GM10266 (cell line): Measurements from ENCODE around the gene ZNF76.

Experiments
- DNase-seq: peaks from one replicate; pipeline ENCODE4 v3.0.0; 2012; ENCODE audit errors: extremely low spot score
- CTCF ChIP-seq: IDR thresholded peaks from 2 replicates; pipeline ENCODE4 v1.5.1; 2012; ENCODE audit warnings: mild to moderate bottlenecking, low read depth; ENCODE audit not compliant: control insufficient read depth, insufficient read depth; ENCODE audit errors: missing control alignments

ZNF76 gene

DNA sequence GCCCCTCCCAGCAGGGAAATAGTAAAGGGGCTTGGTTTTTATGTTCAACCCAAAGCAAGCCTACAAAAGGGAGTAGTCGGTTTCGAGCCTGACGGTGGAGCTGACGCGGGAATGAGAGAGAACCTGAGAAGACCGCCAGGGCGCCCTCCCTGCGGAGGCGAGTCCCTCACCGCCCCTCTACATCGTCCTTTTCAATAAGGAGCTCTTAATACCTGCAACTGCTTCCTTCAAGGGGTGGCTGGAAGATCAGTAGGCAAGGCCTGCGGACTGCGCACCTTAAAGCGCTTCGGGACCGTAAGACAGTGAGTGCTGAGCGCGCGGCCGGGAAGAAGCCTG is 709 bp upstream of the ZNF76 start:
- no peak for TF ChIP-seq CTCF

DNA sequence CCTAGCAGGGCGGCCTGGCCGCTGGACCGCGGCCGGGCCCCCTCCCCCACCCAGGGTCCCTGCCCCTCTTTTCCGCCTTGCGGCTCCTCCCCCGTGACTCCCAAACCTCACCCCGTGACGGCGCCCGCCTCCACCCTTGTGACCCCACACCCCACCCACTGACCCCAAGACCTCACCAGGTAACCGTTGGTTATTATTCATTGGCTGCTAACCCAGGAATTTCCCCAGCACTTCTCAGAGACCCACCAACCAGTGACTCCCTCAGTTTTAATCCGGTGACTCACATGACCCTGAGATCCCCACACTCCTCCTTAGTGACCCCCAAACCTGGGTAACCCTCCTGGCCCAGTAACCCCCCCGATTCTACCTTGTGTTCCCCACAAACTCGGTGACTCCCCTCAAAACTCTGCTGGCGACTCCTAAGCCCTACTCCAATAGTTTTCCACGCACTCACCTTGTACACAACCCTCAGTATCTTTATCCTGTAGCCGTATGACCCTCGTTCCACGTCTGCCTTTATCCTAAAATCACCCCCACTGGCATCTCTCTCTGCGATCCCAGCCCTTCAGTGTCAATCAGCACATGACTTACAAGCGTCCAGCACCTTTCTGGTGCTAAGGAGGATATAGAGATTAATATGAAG is 534 bp downstream of the ZNF76 start:
- no peak for TF ChIP-seq CTCF

More for the DNA sequence above, 709 bp upstream of the ZNF76 start:
- DNase-seq = peak; percentile 59

DNA sequence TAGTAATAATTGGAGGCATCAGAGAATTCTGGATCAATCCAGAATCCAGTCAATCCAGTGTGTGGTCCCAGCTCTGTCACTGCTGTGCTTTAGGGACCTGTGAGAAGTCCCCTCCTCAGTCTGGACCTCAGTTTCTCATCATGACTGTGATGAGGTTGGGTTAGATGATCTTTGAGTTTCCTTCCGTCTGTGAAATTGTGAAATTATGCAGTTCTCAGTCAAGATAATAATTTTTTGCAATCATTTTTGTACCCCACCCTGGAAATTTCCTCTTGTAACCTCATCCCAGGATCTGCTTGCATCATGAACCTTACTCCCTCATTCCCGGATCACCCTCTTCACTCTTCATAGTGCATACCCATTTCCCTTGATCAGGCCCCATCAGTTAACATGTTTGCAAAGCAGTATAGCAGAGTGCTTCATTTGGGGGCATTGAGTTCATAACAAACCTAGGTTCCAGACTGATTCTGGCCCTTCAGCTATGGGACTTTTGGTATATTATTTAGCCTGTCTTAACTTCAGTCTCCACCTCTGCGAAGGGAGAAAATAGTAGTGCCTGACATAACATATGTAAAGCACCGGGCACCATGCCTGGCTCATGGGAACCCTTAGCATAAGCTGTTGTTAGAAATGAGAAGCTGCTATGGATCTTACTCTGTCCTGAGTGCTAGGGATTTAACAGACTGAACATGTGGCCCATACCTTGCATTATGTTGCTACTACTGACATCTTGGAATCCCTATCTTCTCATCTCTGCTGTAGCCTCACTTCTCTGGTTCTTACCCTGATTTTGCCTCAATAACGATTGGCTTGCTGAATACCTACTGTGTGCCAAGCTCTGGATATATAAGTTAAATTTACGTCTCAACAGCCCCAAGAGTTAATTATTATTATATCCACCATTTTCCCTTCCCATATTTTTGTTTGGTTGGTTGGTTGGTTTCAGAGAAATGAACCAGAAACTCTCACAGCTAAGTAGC is 1.3 kb downstream of the ZNF76 start:
- no peak for DNase-seq
- TF ChIP-seq CTCF = no peak

More for the DNA sequence above, 534 bp downstream of the ZNF76 start:
- DNase-seq = peak; percentile 91

DNA sequence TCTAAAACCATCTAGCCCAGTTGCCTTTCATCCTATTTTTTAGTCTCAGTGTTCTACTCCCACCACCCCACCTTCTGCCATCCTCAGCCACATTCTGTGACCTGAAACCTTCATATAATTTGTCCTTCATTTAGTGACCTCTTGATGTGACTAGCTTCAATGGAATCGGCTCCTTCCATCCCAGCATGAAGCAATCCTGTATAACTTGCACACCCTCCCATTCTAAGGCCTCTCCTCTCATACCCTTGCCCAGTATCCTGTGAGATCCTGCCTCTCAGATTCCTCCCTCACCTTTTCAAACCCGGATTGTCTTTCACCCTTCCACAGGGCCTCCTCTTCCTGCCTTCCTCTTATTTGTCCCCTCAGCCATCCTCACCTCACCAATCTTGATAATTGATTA is 3.1 kb downstream of the ZNF76 start:
- no peak for TF ChIP-seq CTCF
- no peak for DNase-seq

DNA sequence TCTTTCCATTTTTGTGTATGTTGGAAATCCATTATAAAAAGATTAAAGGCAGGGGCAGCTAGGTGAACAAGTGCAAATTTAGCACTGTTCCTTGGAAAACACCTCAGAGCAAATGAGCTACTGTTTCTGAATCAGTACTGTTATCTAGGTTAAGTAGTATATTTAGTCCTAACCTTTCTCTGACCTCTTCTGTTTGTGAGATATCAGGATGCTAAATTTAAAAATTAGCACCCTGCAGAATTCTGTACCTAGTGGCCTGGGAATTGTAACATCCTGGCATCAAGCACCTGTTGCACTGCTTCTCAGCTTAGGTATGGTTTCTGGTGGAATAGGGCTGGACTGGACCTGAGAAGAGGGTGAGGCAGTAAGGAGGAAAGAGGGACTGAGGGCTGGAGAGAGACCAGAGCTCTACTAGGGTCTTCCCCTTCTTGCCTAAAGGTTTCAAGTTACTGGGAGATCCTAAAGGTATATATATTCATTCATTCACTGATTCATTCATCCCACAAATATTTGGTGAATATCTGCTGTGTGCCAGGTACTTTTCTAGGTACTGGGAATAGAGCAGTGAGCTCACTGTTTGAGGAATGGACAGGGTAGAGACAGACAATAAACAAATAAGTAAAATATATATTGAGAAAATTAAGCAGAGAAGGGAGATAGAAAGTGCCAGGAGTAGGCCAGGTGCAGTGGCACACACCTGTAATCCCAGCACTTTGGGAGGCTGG is 5.2 kb downstream of the ZNF76 start:
- no peak for TF ChIP-seq CTCF
- no peak for DNase-seq

DNA sequence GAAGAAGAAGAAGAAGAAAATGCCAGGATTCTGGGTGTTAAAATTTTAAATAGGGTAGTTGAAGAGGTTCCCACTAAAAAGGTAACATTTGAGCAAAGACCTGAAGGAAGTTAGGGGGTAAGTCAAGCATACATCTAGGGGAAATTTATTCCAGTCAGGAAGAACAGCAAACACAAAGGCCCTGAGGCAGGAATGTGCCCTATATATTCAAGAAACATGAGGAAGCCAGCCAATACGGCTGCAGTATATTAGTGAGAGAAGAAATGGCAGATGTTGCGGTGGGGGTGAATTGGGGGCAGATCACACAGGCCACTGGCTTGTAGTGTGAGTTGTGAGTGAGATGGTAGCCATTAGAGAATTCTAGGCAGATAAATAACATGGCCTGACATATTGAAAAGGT is 6.0 kb downstream of the ZNF76 start:
- no peak for TF ChIP-seq CTCF
- DNase-seq = no peak
